AML-193 (cell line): ENCODE measurements around the gene XNDC1N.
"Not testable (repeated sequence)": the region's sequence is repeated elsewhere in the genome, so short reads cannot be mapped to it uniquely, and the experiment has no call there.

Source experiments
- DNase-seq, 2 experiments: peaks; one replicate each; lab custom pipeline; 2025; lab: John Stamatoyannopoulos, UW

The XNDC1N gene

GRCh38 chr11:71933141-71933933, 4.9 kb upstream of the XNDC1N start:
- no peak for DNase-seq

GRCh38 chr11:71931245-71931602, 2.8 kb upstream of the XNDC1N start:
- no peak for DNase-seq

GRCh38 chr11:71930556-71931244, 2.3 kb upstream of the XNDC1N start:
- DNase-seq: no peak

GRCh38 chr11:71929491-71929890, 1.1 kb upstream of the XNDC1N start:
- no peak for DNase-seq

- DNase-seq: peak; percentile 92 to 96
Measured at GRCh38 chr11:71928737-71929443, 496 bp upstream of the XNDC1N start, which contains the start of gene RNF121. RNF121 (plus strand) TSS chr11:71929046; CDS start chr11:71929062, 16 bp downstream.

GRCh38 chr11:71917646-71918140, 10.7 kb downstream of the XNDC1N start:
- no peak for DNase-seq

- DNase-seq: no peak
Measured at GRCh38 chr11:71914617-71915189, 13.7 kb downstream of the XNDC1N start.

GRCh38 chr11:71913756-71914526, 14.5 kb downstream of the XNDC1N start:
- DNase-seq: no peak

GRCh38 chr11:71911986-71912340, 16.4 kb downstream of the XNDC1N start:
- not testable (repeated sequence) for DNase-seq

- DNase-seq: not testable (repeated sequence)
Measured at GRCh38 chr11:71911321-71911985, 16.9 kb downstream of the XNDC1N start.

- DNase-seq: not testable (repeated sequence)
Measured at GRCh38 chr11:71910775-71911174, 17.6 kb downstream of the XNDC1N start.

- DNase-seq: no peak
Measured at GRCh38 chr11:71908218-71908617, 20.2 kb downstream of the XNDC1N start.

GRCh38 chr11:71901137-71901536, 27.3 kb downstream of the XNDC1N start:
- not testable (repeated sequence) for DNase-seq

GRCh38 chr11:71895961-71896360, 32.4 kb downstream of the XNDC1N start:
- no peak for DNase-seq

- DNase-seq: not testable (repeated sequence)
Measured at GRCh38 chr11:71889181-71889872, 39.1 kb downstream of the XNDC1N start.

GRCh38 chr11:71888335-71889010, 39.9 kb downstream of the XNDC1N start:
- not testable (repeated sequence) for DNase-seq

- DNase-seq: not testable (repeated sequence)
Measured at GRCh38 chr11:71885806-71886205, 42.6 kb downstream of the XNDC1N start.
